ENCODE data around the gene EIF4B.

GRCh38 chr12:53010955-53011354 lies 4.7 kb downstream of the EIF4B start:
- TF ChIP-seq, protein P1, sequence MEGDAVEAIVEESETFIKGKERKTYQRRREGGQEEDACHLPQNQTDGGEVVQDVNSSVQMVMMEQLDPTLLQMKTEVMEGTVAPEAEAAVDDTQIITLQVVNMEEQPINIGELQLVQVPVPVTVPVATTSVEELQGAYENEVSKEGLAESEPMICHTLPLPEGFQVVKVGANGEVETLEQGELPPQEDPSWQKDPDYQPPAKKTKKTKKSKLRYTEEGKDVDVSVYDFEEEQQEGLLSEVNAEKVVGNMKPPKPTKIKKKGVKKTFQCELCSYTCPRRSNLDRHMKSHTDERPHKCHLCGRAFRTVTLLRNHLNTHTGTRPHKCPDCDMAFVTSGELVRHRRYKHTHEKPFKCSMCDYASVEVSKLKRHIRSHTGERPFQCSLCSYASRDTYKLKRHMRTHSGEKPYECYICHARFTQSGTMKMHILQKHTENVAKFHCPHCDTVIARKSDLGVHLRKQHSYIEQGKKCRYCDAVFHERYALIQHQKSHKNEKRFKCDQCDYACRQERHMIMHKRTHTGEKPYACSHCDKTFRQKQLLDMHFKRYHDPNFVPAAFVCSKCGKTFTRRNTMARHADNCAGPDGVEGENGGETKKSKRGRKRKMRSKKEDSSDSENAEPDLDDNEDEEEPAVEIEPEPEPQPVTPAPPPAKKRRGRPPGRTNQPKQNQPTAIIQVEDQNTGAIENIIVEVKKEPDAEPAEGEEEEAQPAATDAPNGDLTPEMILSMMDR (conservative IDR thresholded peaks at IDR 0.05 in 1 of 2, IDR thresholded peaks at IDR 0.05 in 1 of 2; ENCODE audit: extremely low read depth in 1 of 2, insufficient read depth in 1 of 2, low read depth in 1 of 2, low read length in 2 of 2): no peak
- TF ChIP-seq EZH2 (IDR thresholded peaks at IDR 0.05; ENCODE audit: borderline replicate concordance, low read length): no peak

All from mammary epithelial cell (primary cell).